PC-3 (cell line): ENCODE data around the gene KHDRBS2.

Experiments
- CTCF ChIP-seq: fragments of 300-600 bp; sonication (generic); conservative IDR thresholded peaks from 2 replicates; pipeline ENCODE4 v1.5.1; 2017; ENCODE audit warnings: antibody characterized with exemption, low read depth, mild to moderate bottlenecking, low read length
- EZH2 ChIP-seq: fragments of 300-600 bp; sonication (generic); IDR thresholded peaks from one replicate; pipeline ENCODE4 v1.6.1; 2017; ENCODE audit warnings: antibody characterized with exemption, mild to moderate bottlenecking, low read length; ENCODE audit not compliant: unreplicated experiment
- EZH2phosphoT487 ChIP-seq: fragments of 300-600 bp; sonication (generic); IDR thresholded peaks from 2 replicates; pipeline ENCODE4 v1.6.1; 2018; ENCODE audit warnings: mild to moderate bottlenecking, antibody characterized with exemption, low read length, borderline replicate concordance

DNA sequence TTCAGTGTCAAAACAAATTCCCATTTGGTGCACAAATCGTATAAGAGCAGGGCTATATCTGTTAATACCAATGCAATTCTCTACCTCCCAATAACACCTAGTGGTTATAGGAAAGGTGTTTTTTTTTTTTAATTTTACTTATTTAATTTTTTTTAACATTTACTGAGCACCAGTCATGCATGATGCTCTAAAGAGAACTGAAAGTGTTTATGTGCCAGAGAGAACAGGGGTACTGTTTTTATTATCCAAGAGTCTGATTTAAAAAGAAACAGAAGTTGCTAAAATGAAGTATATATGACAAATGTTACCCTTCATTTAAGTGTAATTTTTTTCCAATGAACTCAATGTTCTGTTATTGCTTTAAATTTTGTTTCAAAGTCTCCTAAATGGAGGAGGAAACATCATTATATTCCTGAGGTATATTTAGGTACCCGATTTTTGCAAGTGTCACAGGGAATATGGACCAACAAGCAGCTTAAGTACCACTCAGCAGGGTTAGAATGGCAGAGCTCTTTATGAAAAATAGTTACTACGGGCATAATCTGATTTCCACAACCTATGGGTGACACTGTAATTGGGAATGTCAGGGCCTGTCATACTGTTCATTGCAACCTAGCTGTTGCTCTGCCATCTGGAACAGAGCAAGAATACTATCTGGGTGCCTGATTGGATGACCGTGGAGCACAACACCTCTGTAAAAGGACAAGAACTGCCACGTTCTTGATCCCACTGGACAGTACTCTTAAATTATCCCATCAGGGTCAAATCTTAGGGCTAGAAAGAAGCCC, 195.4 kb downstream of the KHDRBS2 start:
- TF ChIP-seq CTCF (no peak), EZH2phosphoT487 (no peak), EZH2 (no peak)
